ENCODE data around the gene PODN. TPM values are rescaled to one million over a fixed set of nuclear protein-coding genes. Genes with fewer than 3 reads are reported as not detected.

Gene PODN
- total RNA-seq, 3 donors from 2014 or later = 5.8 to 69.2 (median 18.1) TPM

DNA sequence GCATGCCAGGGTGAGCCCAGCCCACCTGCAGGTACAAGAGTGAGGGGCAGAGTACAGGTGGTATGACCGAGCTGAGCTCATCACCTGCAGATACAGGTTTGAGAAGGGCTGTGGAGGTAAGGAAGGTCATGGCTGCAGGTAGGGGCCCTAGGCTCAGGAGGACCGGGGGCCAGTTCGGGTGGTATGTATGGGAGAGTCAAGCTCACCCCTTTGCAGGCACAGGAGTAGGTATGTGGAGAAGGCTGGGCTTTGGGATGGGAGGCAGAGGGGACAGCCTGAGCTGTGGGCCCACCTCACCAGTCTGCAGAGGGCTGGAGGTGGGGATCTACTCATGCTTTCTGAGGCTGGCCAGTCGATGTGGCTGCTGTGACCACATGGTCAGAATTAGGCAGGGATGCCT, 17.2 kb downstream of the PODN start:
- ATAC-seq (no peak), DNase-seq (peak in 2 of 3 donors; percentile 3 to 19)
- no peaks in the 10 kb centered on the region for H3K4me1 ChIP-seq (ENCODE audit: low read depth)
- H3K36me3 ChIP-seq (ENCODE audit: low read depth) = no peaks in the 10 kb centered on the region
- no peaks in the 10 kb centered on the region for H3K9me3 ChIP-seq
- intact Hi-C loops (cut with DNase I, micrococcal nuclease) = no loop called here
- no peak overlapping the region for H3K4me3 ChIP-seq
- TF ChIP-seq, protein P1, sequence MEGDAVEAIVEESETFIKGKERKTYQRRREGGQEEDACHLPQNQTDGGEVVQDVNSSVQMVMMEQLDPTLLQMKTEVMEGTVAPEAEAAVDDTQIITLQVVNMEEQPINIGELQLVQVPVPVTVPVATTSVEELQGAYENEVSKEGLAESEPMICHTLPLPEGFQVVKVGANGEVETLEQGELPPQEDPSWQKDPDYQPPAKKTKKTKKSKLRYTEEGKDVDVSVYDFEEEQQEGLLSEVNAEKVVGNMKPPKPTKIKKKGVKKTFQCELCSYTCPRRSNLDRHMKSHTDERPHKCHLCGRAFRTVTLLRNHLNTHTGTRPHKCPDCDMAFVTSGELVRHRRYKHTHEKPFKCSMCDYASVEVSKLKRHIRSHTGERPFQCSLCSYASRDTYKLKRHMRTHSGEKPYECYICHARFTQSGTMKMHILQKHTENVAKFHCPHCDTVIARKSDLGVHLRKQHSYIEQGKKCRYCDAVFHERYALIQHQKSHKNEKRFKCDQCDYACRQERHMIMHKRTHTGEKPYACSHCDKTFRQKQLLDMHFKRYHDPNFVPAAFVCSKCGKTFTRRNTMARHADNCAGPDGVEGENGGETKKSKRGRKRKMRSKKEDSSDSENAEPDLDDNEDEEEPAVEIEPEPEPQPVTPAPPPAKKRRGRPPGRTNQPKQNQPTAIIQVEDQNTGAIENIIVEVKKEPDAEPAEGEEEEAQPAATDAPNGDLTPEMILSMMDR (IDR thresholded peaks at IDR 0.05) = no peak

DNA sequence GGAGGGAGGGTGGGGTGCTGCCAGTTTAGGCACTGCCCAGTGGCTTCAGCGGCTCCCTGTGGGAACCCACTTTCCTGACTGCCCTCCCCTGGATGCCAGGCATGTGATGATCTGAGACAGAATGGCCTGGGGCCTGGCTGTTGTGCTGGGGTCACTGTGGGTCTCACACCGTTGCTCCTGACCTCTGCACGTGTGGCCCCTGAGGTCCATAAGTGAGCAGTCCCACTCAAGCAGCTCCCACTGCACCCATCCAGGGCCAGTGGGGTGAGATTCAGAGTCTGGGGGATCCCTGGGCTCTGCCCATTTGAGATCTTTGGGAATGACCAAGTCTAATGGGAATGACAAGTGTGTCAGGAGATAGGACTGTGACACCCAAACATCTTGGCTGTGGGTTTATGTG, 18.0 kb downstream of the PODN start:
- no peaks in the 10 kb centered on the region for H3K4me1 ChIP-seq (ENCODE audit: low read depth)
- DNase-seq = peak in 2 of 3 donors; percentile 4 to 16
- TF ChIP-seq, protein P1 (IDR thresholded peaks at IDR 0.05) = no peak
- H3K36me3 ChIP-seq (ENCODE audit: low read depth) = no peaks in the 10 kb centered on the region
- ATAC-seq = no peak
- H3K4me3 ChIP-seq = no peak overlapping the region
- H3K9me3 ChIP-seq = no peaks in the 10 kb centered on the region
- intact Hi-C loops (cut with DNase I, micrococcal nuclease) = no loop called here

DNA sequence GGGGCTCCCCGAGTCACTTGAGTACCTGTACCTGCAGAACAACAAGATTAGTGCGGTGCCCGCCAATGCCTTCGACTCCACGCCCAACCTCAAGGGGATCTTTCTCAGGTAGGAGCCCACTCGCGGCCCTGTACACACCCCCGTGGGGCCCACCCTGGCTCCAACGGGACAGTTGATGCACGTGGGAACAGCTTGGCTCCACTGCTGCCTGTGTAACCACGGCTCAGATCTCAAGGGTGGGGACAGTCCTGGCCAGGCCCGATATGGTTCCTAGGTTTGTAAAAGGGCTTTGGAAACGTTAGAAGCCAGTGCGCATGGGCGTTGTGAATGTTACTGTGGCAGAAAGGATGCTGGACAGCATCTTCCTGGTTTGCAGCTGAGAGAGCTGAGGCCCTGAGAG, 18.8 kb downstream of the PODN start:
- TF ChIP-seq, protein P1 (IDR thresholded peaks at IDR 0.05) = no peak
- no peak overlapping the region for H3K4me3 ChIP-seq
- no peaks in the 10 kb centered on the region for H3K4me1 ChIP-seq (ENCODE audit: low read depth)
- intact Hi-C loops (cut with DNase I, micrococcal nuclease) = no loop called here
- no peaks in the 10 kb centered on the region for H3K36me3 ChIP-seq (ENCODE audit: low read depth)
- no peaks in the 10 kb centered on the region for H3K9me3 ChIP-seq
- peak in 2 of 3 donors; percentile 3 to 36 for DNase-seq
- no peak for ATAC-seq

DNA sequence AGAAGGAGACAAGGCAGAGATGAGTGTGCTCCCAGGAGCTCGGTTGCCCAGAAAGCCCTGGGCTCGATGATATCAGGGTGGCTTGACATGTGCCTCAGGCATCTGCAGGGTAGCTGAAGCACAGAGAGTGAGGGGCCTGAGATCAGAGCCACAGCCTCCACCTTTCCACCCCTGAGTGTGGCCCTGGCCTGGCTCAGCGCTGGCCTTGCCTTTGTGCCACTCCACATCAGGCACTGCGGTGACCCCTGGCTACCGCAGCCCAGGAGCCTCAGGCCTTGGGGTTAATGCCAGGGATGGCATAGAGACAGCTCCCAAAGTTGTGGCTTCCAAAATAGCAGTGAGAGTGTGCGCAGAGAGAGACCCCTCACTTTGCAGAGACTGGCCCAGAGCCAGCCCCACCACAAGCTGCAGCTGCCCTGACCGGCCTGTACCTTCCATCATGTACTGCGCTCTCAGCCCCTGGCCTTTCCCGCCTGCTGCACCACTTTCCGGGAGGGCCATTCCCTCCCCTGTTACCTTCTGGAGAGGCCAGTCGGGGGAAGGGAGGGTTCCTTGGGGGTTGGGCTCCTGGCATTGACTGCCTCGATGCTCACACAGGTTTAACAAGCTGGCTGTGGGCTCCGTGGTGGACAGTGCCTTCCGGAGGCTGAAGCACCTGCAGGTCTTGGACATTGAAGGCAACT, 19.5 kb downstream of the PODN start:
- Histone ChIP-seq H3K36me3 (ENCODE audit: low read depth) (no peaks in the 10 kb centered on the region), H3K9me3 (no peaks in the 10 kb centered on the region), H3K4me1 (ENCODE audit: low read depth) (no peaks in the 10 kb centered on the region), H3K4me3 (no peak overlapping the region)
- TF ChIP-seq, protein P1 (IDR thresholded peaks at IDR 0.05) = no peak
- no peak for ATAC-seq
- intact Hi-C loops (cut with DNase I, micrococcal nuclease) = no loop called here
- peak in 1 of 3 donors; percentile 29 for DNase-seq

DNA sequence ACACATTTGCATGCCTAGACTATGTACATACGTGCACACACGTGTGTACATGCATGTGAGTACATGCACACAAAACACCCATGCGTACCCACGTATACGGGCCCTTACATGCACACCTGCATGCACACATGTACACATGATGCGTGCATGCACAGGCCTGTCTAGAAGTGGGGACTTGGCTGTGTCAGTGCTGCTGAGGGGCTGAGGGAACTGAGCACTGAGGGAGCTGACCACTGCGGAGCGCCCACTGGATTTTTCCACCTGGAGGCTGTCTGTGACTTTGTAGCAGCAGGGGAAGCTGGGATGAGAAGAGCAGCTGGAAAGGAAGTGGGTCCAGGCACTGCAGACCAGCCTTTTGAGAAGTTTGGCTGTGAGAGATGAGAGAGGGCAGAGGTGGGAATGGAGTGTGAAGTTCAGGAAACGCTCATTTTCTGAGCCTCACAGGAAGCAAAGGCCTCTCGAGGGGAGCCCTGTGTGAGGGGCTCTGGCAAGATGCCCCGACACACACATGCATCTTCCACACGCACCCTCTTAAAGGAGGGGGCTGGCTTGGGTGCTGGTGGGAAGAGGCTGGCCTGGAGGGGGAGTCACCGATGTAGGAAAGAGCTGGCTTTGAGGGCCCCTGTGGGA, 20.9 kb downstream of the PODN start:
- DNase-seq = peak in 1 of 3 donors; percentile 22
- H3K36me3 ChIP-seq (ENCODE audit: low read depth) = no peaks in the 10 kb centered on the region
- TF ChIP-seq, protein P1 (IDR thresholded peaks at IDR 0.05) = no peak
- H3K4me3 ChIP-seq = no peak overlapping the region
- no peaks in the 10 kb centered on the region for H3K4me1 ChIP-seq (ENCODE audit: low read depth)
- intact Hi-C loops (cut with DNase I, micrococcal nuclease) = no loop called here
- no peak for ATAC-seq
- H3K9me3 ChIP-seq = no peaks in the 10 kb centered on the region
